ENCODE data around the gene MYO9A. TPM values are rescaled to one million over a fixed set of nuclear protein-coding genes. Genes with fewer than 3 reads are reported as not detected.
"Not testable (repeated sequence)": the region's sequence is repeated elsewhere in the genome, so short reads cannot be mapped to it uniquely, and the experiment has no call there.

The MYO9A gene
- total RNA-seq, 4 donors from 2014 or later: 50.8 to 68.3 (median 59.5) TPM

GRCh38 chr15:71874245-71874644 lies 243.7 kb downstream of the MYO9A start:
- WGBS, 2 donors: 87 to 93% methylated on average over 3 of the region's 3 CpGs
- intact Hi-C loops (cut with DNase I; ENCODE audit: low total_unique reads): no loop called here
- TF ChIP-seq CTCF (IDR thresholded peaks at IDR 0.05) (no peak), POLR2A (IDR thresholded peaks at IDR 0.05) (no peak)
- DNase-seq (ENCODE audit: low spot score in 2 of 2): no peak
- H3K4me3 ChIP-seq (ENCODE audit: low read depth, poor library complexity, severe bottlenecking): no peak overlapping the region

- H3K4me3 ChIP-seq (ENCODE audit: low read depth, poor library complexity, severe bottlenecking); DNase-seq (ENCODE audit: low spot score in 2 of 2); intact Hi-C loops (cut with DNase I; ENCODE audit: low total_unique reads): not testable (repeated sequence)
- WGBS, 2 donors: 78 to 96% methylated on average over 4 of the region's 4 CpGs
Observed at GRCh38 chr15:71858232-71858631, 259.7 kb downstream of the MYO9A start.

GRCh38 chr15:71853543-71853942 lies 264.4 kb downstream of the MYO9A start:
- intact Hi-C loops (cut with DNase I; ENCODE audit: low total_unique reads): no loop called here
- WGBS, 2 donors: 93 to 100% methylated on average over 1 of the region's 1 CpG
- TF ChIP-seq CTCF (IDR thresholded peaks at IDR 0.05) (no peak), POLR2A (IDR thresholded peaks at IDR 0.05) (no peak)
- no peak for DNase-seq (ENCODE audit: low spot score in 2 of 2)
- H3K4me3 ChIP-seq (ENCODE audit: low read depth, poor library complexity, severe bottlenecking): no peak overlapping the region

- TF ChIP-seq CTCF (IDR thresholded peaks at IDR 0.05): no peak
Observed at GRCh38 chr15:71844916-71845315, 273.0 kb downstream of the MYO9A start.

GRCh38 chr15:71841563-71841962 lies 276.4 kb downstream of the MYO9A start:
- no peak overlapping the region for H3K4me3 ChIP-seq (ENCODE audit: low read depth, poor library complexity, severe bottlenecking)
- intact Hi-C loops (cut with DNase I; ENCODE audit: low total_unique reads): no loop called here
- no peak for DNase-seq (ENCODE audit: low spot score in 2 of 2)
- no peak for TF ChIP-seq CTCF (IDR thresholded peaks at IDR 0.05)
- TF ChIP-seq POLR2A (IDR thresholded peaks at IDR 0.05): no peak
- 91 to 99% methylated on average over 3 of the region's 3 CpGs for WGBS, 2 donors

More at GRCh38 chr15:71844916-71845315, 273.0 kb downstream of the MYO9A start:
- H3K4me3 ChIP-seq (ENCODE audit: low read depth, poor library complexity, severe bottlenecking): no peak overlapping the region
- WGBS, 2 donors: 85 to 86% methylated on average over 2 of the region's 2 CpGs
- intact Hi-C loops (cut with DNase I; ENCODE audit: low total_unique reads): no loop called here
- DNase-seq (ENCODE audit: low spot score in 2 of 2): no peak

GRCh38 chr15:71830981-71831380 lies 287.0 kb downstream of the MYO9A start:
- 97 to 98% methylated on average over 2 of the region's 2 CpGs for WGBS, 2 donors
- no peak for DNase-seq (ENCODE audit: low spot score in 2 of 2)
- no peak for TF ChIP-seq POLR2A (IDR thresholded peaks at IDR 0.05)
- TF ChIP-seq CTCF (IDR thresholded peaks at IDR 0.05): no peak
- intact Hi-C loops (cut with DNase I; ENCODE audit: low total_unique reads): no loop called here
- no peak overlapping the region for H3K4me3 ChIP-seq (ENCODE audit: low read depth, poor library complexity, severe bottlenecking)
